GM19239 (cell line): ENCODE data around the gene PTPN2.

ENCODE experiments used
- DNase-seq: peaks from one replicate; pipeline ENCODE4 v3.0.0; 2011; ENCODE audit warnings: low spot score; ENCODE audit not compliant: insufficient read length
- FAIRE-seq: peaks from 2 replicates; lab custom pipeline; 2011; peaks lifted over from hg19 to GRCh38; lab: Jason Lieb, UNC

The PTPN2 gene

DNA sequence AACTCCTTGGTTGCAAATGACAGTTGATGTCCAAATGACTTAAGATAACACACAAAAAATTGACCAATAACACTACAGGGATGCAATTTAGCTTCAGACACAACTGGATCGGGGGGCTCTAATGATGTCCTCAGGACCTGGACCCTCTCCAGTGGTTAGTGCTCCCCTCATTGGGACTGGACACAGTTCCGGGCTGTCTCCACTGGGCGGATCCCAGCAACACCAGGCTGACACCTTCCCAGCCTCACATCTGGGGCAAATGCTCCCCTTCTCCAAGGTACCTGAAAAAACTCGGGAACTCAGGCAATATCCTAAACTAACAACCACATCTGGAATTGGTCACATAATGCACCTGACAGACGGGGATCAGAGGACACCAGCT is 132.5 kb downstream of the PTPN2 start:
- DNase-seq = no peak
- no peak for FAIRE-seq

DNA sequence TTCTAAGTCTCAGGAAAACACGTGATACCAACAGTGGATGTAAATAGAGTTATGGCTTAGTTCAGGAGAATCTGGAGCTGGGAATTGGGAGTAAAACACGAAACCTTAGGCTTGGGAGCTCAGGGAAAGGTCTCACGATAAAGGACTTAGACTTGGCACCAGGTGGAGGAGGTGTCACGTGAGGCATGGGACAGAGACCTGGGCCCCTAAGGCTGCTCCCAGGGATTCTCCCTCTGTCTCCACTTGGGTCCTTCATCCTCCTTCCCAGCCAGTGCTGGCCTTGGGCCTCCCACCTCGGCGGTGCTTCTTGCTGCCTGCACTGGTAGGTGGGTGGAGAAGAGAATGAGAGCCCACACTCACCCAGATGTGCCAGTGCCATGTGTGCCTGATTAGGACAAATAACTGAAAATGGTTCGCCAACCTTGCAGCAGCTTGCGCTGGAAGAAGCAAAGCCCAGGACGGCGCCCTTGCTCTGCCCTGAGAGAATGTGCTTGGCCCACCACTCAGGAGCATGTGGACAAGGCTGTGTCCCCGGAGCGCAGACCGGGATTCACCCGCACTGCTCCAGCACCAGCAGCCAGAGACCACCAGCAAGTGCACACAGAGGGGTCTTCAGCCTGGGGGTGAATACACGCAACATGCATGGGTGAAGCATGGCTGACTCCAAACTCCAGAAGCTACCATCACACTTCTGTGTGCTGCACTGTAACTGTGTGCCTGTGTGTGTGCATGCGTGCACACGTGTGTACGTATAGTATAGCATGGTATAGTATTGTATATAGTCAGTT is 133.1 kb downstream of the PTPN2 start:
- DNase-seq (no peak), FAIRE-seq (no peak)

DNA sequence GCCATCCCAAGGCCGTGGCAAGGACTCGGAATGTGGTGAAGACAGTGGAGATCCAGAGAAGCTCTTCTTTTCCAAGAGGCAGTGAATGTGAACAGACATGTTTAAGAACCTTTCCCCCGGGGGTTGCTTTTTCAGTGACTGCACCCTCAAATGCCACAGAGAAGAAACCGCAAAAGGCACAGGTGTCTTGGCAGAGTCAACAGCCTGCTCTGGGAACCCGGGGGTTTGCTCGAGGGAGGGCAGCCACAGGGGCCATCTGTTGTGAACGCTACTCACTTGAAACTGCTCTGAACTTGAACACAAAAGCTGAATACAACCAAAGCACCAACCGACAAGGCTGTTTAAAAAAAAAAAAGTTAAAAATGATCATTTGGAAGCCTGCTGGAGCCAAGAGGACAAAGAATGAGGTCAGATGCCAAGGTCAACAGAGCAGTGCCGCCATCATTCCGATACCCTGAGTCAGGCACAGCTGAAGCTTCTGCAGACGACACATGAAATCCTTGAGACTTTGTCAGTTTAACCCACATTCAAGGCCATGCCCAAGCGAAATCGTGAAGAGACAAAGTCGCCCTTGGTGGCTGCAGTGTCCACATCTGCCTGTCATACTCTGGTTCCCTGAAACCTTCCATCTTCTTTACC is 133.8 kb downstream of the PTPN2 start:
- DNase-seq (no peak), FAIRE-seq (peak; percentile 72)

DNA sequence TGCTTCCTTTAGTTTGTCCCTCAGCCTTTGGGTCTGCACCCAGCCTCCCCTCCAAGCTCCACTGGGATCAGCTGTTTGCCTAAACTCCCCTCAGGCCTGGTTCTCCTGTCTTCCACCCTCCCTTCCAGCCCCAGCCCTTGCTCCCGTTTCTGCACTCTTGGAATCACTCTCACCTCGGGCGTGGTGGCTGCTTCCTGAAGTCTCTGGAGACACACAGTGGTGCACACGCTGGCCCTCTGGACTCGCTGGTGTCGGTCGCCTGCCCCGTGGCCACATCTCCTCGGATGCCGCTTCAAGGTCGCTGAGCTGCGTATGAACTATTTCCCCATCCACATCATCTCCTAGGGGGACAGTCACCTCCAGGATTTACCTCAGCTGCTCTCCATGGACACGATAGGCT is 134.9 kb downstream of the PTPN2 start:
- DNase-seq (no peak), FAIRE-seq (no peak)

DNA sequence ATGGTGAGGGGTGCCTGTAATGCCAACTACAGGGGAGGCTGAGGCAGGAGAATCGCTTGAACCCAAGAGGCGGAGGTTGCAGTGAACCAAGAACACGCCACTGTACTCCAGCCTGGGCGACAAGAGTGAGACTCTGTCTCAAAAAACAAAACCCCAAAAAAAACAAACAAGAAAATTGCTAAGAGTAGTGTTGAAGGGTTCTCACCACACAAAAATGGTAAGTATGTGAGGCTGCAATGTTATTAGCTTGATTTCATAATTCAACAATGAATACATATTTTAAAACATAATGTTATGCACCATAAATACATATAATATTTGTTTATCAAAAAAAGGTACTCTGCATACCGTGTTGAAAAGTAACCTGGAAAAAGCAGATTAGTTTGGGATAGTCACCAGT is 135.4 kb downstream of the PTPN2 start:
- DNase-seq (no peak), FAIRE-seq (no peak)

DNA sequence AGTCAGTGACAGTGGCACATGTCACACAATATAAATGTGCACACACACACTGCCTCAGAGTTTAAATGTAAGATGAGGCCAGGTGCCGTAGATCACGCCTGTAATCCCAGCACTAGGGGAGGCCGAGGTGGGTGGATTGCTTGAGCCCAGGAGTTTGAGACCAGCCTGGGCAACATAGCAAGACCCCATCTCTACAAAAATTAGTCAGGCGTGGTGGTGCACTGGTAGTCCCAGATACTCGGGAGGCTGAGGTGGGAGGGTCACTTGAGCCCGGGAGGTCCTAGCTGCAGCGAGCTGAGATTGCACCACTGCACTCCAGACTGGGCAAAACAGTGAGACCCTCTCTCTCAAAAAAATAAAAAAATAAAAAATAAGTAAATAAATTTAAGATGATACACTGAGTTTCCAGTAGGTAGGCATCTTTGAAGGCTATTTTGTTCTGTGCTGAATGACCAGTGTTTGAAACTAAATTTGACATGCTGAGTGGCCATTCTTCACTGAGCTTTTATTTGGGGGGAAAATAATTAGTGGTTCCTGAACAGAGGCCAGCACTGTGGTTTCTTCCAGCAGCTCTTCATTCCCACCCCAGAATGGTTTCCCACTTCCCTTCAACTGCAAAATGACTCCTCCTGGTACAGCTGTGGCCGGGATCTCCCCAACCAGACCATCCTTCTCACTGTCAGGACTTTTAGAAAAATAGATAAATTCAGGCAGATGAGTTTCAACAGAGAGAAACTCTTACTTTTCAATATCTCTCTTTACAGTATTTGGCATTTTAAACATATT is 136.3 kb downstream of the PTPN2 start:
- no peak for DNase-seq
- FAIRE-seq = no peak

DNA sequence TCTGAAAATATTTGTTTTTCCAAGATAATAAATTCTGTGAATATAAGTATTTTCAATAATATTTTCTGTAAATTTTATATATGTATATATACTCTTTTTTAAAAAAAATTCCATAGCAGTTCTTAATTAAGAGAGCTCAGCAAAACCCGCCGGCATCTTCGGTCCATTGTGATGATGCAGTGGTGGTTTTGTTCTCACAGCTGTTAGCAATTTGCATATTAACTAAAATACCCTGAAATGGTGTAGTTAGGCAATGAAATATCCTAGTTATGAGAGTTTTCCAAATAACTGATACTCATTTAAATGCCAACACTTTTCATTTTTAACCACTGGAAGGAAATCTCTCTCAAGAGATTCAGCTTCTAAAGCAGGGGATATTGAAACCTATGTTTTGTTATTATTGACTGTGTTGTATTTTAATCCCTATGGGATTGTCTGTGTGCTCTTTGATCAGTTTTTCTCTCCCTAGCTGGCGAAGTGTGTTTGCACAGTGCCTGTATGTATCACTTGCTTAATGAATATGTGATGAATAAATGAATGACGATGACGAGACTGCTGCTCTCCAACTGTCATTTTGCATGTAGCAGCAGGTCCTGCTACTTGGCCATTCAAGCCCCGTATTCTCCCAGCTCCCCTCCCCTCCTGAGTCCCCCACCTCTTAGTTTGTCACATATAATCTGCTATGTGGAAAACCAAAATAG is 138.8 kb downstream of the PTPN2 start:
- no peak for FAIRE-seq
- DNase-seq = no peak

DNA sequence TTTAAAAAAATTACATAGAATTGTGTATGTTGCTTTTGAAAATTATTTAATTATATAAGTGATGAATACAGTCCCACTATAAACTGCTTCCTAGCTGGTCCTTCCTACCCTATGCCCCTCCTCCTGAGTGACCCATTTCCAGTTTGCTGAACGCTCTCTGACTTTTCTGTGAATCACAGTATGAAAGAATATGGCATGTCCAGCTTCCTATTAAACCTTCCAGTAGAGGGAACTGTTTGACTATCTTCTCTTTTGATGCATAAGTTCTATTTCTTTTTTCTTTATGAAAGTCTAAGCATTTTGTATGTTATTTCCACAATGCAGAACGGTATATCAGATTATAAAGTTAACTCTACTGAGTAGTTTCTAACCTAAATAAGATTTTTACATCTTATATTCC is 139.9 kb downstream of the PTPN2 start:
- no peak for FAIRE-seq
- DNase-seq = peak; percentile 29

DNA sequence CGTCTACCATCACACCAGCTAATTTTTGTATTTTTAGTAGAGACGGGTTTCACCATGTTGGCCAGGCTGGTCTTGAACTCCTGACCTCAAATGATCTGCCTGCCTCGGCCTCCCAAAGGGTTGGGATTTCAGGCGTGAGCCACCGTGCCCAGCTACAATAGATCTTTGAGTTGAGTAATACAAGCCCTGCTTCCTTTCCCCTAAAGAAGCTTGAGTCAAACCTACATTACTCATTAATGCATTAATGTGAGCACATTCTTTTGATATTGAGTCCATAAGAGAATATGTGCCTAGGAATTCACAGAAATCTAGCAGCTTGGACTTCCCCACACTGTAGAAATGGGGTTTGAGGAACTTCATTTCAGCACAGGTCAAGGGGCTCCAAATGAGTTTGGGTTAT is 141.6 kb downstream of the PTPN2 start:
- FAIRE-seq = no peak
- DNase-seq = no peak
